GM13977 (cell line): ENCODE results near the gene TRIM52.
"Not testable (repeated sequence)": the region's sequence is repeated elsewhere in the genome, so short reads cannot be mapped to it uniquely, and the experiment has no call there.

Source experiments
- DNase-seq: peaks from one replicate; pipeline ENCODE4 v3.0.0; 2012; ENCODE audit warnings: low spot score
- CTCF ChIP-seq: IDR thresholded peaks from 2 replicates; pipeline ENCODE4 v1.5.1; 2012; ENCODE audit warnings: mild to moderate bottlenecking, control low read depth; ENCODE audit not compliant: insufficient read depth; ENCODE audit errors: extremely low read depth, missing control alignments
- in situ Hi-C: fragments of 300-500 bp; cut with MboI; formaldehyde crosslinking; loops from one replicate; pipeline ENCODE4 v1.12.0; 2022; ENCODE audit warnings: low sequenced_read_pairs, low pct_unique_long_range_greater_than_20kb, mixed read lengths, inconsistent platforms; ENCODE audit not compliant: unreplicated experiment

The TRIM52 gene

GRCh38 chr5:181281077-181281983 is 20.4 kb upstream of the TRIM52 start:
- DNase-seq, result no peak
- no peak for TF ChIP-seq CTCF
- in situ Hi-C loops, result no loop called here

GRCh38 chr5:181280251-181280762 is 19.4 kb upstream of the TRIM52 start:
- no peak for TF ChIP-seq CTCF
- no peak for DNase-seq
- in situ Hi-C loops, result no loop called here

- in situ Hi-C loops, result not testable (repeated sequence)
These were observed 12.4 kb upstream of the TRIM52 start for GRCh38 chr5:181273433-181273744.

GRCh38 chr5:181271081-181271480 is 10.1 kb upstream of the TRIM52 start:
- no peak for TF ChIP-seq CTCF
- in situ Hi-C loops, result no loop called here
- DNase-seq, result no peak

More at GRCh38 chr5:181273433-181273744, 12.4 kb upstream of the TRIM52 start:
- DNase-seq, result not testable (repeated sequence)
- TF ChIP-seq CTCF, result peak; percentile 27

- in situ Hi-C loops, result not testable (repeated sequence)
These were observed 7.0 kb upstream of the TRIM52 start for GRCh38 chr5:181267907-181268306.

GRCh38 chr5:181267291-181267904 is 6.5 kb upstream of the TRIM52 start:
- DNase-seq, in situ Hi-C loops: not testable (repeated sequence)

More at GRCh38 chr5:181267907-181268306, 7.0 kb upstream of the TRIM52 start:
- DNase-seq, result not testable (repeated sequence)

- no peak for TF ChIP-seq CTCF
- in situ Hi-C loops, result no loop called here
- no peak for DNase-seq
These were observed 4.2 kb upstream of the TRIM52 start for GRCh38 chr5:181265092-181265671.
